ENCODE measurements around the gene ADAR.

Gene ADAR

GRCh38 chr1:154583773-154584172, 24.2 kb downstream of the ADAR start:
- DNase-seq: no peak

GRCh38 chr1:154582885-154583284, 25.1 kb downstream of the ADAR start:
- DNase-seq: no peak

GRCh38 chr1:154581766-154582165, 26.2 kb downstream of the ADAR start:
- no peak for DNase-seq

- no peak for DNase-seq
Observed at GRCh38 chr1:154579374-154579773, 28.6 kb downstream of the ADAR start.

- DNase-seq: no peak
Observed at GRCh38 chr1:154578058-154578418, 29.9 kb downstream of the ADAR start.

- DNase-seq: no peak
Observed at GRCh38 chr1:154577346-154578057, 30.5 kb downstream of the ADAR start.

DNA sequence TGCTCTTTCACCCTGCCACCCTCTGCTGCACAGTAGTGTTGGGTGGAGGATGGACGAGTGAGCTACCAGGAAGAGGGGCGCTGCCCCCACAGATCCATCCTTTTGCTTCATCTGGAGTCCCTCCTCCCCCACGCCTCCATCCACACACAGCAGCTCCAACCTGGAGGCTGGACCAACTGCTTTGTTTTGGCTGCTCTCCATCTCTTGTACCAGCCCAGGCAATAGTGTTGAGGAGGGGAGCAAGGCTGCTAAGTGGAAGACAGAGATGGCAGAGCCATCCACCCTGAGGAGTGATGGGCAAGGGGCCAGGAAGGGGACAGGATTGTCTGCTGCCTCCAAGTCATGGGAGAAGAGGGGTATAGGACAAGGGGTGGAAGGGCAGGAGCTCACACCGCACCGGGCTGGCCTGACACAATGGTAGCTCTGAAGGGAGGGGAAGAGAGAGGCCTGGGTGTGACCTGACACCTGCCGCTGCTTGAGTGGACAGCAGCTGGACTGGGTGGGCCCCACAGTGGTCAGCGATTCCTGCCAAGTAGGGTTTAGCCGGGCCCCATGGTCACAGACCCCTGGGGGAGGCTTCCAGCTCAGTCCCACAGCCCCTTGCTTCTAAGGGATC, 31.9 kb downstream of the ADAR start:
- no peak for DNase-seq

GRCh38 chr1:154575147-154575927, 32.6 kb downstream of the ADAR start:
- DNase-seq: no peak

DNA sequence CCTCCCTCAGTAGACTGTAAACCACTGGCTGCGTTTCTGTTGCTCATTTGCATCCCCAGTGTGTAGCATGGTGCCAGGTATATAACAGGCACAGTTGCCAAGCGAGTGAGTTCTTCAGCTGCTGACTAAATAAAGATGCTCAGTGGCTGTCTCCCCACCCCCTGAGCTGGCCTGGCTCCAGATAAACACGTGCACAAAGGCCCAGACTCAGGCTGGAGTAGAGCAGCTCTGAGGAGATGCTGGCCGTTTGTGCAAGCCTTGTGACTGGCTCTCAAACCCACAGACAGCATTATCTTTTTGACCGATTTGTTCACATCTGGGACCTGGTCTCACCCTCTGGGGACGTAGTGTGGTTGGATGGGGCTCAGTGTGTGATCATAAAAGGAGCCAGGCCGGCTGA, 33.3 kb downstream of the ADAR start:
- DNase-seq: no peak

- DNase-seq: no peak
Observed at GRCh38 chr1:154573168-154573510, 34.8 kb downstream of the ADAR start.

GRCh38 chr1:154572468-154573167, 35.4 kb downstream of the ADAR start:
- DNase-seq: no peak

DNA sequence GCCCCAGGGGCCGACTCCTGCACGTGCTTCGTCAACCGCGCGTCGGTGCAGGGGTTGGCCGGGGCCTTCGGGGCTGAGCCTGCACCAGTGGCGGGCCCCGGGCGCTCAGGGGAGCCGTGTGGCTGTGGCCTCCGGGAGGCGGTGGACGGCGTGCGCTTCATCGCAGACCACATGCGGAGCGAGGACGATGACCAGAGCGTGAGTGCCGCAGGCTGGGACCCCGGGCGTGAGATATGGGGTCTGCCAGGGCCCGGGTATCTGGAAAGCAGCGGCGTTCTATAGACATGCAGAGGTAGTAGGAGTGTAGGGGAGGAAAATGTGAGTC, 36.1 kb downstream of the ADAR start:
- no peak for DNase-seq

- DNase-seq: no peak
Observed at GRCh38 chr1:154571244-154571963, 36.6 kb downstream of the ADAR start.

DNA sequence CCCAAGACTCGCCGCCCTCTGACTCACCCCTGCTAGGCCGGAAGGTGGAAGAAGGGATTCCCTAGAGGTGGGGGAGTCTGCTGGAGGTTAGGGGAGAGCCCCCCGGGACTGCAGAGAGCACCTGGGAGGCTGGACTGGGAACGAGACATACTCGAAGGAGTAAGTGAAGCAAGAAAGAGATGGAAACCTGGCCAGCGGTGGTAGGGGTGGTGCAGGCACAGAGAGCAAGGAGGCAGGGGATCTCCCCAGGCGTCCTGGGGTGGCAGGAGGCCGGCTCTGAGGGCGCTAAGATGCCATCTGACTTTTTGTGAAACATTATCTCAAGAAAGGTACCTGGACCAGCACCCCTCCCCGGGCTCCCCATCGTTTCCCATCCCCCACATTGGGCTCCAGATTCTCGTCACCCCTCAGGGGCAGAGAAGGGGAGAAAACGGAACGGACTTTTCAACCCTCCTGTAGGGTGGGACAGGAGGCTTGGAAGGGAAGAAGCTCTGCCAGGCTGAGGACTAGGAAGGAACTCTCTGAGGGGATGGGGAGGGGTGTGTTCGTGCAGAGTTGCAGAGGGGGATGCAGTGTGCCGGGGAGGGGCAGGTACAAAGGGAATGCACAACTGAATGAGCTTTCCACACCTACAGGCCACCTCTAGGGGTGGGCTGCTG, 39.7 kb downstream of the ADAR start:
- no peak for DNase-seq

- peak; percentile 71 for DNase-seq
Observed at GRCh38 chr1:154567386-154568156, 40.4 kb downstream of the ADAR start, which contains the start of gene CHRNB2. Gene CHRNB2 (plus strand): TSS chr1:154567778. CDS start chr1:154568045, 267 bp downstream.

GRCh38 chr1:154565876-154566275, 42.1 kb downstream of the ADAR start:
- no peak for DNase-seq

DNA sequence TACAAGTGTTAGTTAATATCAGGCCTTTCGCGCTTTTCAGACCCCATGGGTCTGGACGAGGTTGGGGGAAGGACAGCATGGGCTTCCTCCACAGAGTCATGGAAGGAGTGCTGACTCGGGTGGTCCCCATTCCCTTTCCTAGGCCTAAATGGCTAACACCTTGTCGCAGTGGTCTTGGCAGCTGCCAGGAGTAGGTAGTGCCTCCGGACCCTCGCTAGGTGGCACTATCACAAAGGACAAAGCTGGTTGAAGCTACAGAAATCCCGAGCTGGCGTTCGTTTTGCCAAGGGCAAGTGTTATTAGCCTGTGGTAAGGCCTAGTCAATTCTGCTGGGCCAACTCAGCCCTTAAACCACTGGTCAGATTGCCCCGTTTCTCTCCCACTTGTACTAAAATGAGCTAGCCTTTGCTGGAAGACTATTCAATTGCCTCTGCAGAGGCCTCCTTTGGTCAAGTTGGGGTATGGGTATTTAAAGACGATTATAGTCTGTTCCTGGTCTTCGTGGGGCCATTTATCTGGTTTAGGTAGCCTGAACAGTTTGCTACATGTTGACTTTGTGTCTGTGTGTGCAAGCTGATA, 48.4 kb downstream of the ADAR start:
- DNase-seq: peak; percentile 88

- DNase-seq: peak; percentile 100
Observed at GRCh38 chr1:154558720-154559465, 49.1 kb downstream of the ADAR start.

GRCh38 chr1:154557939-154558719, 49.9 kb downstream of the ADAR start, which contains the start of gene UBE2Q1:
Gene UBE2Q1 (minus strand): TSS chr1:154558662. CDS start chr1:154558553, 109 bp downstream.
- DNase-seq: no peak
